GM18505 (cell line): Measurements from ENCODE around the gene ASIC4.

Source experiments
- ATAC-seq: cut with Tn5 transposase; IDR thresholded peaks from one replicate; pipeline ENCODE4 v1.9.1; 2021; ENCODE audit not compliant: unreplicated experiment
- POLR2A ChIP-seq: IDR thresholded peaks from 4 replicates; pipeline ENCODE4 v1.6.1; 2011; ENCODE audit warnings: borderline replicate concordance; ENCODE audit not compliant: insufficient read depth, insufficient read length; ENCODE audit errors: extremely low read depth

Gene ASIC4

DNA sequence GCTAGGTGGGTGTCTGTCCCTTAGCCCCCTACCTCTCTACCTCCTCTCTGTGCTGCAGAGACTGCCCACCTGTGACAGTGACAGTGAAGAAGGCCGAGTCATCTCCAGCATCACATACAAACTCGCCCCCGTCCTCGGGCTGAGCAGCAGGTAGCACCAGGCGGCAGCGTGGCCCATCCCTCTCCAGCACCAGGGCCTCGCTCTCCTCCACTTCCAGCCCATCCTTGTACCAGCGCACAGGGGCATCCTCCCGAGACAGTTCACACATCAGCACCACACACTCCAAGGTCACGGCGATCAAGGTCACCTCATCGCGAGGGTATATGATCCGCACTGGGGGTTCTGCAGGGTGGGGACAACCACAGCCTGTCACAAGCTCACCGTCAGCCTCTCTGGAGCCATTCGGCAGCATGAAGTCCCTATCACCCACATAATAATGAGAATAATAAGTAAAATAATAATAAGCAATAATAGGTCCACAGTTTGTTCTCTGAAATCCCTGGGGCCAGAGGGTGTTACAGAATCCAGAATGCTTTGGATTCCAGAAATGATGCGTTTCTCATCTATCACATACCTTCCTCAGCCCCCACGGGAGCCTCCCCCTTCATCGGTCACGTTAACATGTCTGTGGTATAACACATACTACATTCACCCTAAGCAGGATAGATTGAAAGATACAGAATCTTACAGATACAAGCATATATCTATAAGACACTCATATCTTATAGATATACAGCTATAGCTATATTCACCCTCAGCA is 45.1 kb downstream of the ASIC4 start:
- TF ChIP-seq POLR2A: no peak
- no peak for ATAC-seq

DNA sequence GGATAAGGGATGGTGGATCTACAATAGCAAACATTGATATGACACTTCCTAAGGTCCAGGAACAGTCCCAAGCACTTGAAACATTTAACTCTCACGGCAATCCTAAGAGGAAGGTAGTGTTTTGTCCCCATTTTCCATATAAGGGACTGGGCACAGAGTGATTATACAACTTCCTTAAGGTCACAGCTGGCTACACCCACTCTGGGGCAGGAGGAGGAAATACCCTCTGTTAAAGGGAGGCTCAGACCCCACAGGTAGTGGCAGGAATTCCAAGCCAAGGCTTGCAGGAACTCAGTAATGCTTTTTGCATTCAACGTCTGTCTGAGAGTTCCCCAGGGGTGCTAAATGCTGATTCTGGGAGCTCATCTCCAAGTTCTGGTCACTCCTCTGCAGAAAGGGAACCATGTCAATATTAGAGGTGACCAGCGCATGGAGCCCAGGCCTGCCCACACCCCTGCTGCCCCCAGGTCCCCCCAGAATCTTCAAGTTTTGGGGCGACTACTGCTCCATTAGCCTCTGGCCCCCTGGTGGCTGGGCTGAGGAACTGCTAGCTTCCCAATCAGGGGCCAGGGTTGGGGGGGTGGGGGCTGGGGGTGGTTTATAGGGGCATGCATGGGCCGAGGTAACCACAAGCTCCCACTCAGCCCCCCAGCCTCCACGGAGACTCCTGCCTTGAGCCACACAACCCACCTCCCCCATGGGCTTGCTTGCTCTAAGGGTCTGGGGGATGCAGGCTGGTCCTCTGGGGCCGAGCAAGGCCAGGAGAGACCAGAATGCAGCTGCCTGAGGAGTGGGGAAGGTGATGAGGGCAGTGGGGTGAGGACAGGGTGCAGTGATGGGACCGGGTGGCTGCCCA is 46.0 kb downstream of the ASIC4 start:
- TF ChIP-seq POLR2A: no peak
- ATAC-seq: no peak

GRCh38 chr2:219560893-219561178 is 46.6 kb downstream of the ASIC4 start:
- no peak for ATAC-seq

DNA sequence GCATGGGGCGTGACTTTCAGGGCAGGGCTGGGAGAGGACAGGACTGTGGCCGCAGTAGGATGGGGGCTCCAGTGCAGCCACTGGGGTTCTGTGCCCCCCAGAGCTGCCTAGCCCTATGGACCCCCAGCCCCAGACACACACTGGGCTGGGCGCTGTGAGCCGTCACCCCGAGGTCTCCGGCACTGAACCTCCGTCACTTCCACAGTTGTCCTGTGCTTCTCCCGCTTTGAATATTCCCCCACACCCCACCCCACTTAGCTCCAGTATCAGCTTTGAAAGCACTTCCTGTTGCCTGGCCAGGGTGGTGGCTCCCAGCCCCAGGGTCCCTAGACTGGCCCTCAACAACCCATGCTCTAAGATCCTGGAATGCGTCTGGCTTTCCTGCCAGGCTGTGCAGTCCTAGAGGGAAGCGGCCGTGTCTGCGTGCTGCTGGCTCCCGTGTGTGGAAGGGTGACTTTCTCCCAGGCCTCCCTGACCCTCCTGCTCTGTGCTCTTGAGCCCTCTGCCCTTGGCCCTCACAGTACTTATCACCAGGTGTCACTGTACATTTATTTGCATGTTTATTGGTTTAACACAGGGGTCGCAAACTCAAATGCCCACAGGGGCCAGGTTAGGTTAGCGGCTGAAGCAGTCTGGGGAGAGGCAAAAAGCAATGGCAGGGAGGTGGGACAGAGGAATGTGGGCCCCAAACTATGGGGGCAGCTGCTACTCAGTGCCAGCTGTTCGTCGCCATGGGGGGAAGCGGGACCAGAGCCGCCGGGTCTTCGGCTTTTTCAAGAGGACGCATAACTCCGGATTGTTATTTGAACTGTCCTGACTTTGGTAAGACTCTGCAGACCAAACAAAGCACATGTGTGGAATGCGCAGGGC is 47.1 kb downstream of the ASIC4 start:
- ATAC-seq: no peak
- no peak for TF ChIP-seq POLR2A

More at GRCh38 chr2:219560893-219561178, 46.6 kb downstream of the ASIC4 start:
- TF ChIP-seq POLR2A: no peak

DNA sequence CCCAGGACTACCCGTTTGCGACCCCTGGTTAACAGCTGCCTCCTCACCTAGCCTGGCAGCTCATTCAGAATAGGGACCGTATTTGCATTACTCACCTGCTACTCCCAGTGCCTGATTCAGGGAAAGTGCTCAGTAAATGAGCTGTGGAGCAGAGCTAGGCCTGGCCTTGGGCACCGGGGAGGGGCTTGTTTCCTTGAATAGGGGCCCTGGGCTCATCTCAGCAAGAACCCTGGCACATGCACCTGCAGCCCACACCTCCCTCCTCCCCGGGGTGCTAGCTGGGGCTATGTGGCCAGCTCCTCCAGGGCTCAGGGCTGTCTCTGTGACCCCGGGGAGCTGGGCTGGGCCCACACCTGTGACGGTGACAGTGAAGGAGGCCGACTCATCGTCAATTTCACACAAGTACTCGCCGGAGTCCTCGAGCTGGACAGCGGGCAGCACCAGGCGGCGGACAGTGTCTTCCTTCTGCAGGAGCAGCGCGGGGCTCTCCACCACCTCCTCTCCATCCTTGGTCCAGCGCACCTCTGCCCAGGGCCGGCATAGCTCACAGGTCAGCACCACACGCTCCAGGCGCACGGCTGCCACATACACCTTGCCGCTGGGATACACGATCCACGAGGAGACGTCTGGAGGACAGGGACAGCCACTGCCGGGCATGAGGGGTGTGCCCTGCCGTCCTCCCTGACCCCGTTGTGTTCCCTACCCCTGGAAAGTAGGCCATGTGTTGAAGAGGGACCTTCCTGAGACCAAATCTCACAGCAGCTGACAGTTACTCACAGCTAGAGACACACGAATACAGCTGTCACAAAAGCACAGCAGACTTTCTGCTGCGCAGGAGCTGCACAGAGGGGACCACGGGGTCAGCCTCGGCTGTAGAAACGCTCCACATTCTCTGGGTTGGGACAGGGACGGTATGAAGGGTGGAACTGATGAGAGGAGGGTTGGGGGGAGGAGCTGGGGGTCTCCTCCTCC is 48.1 kb downstream of the ASIC4 start:
- no peak for ATAC-seq
- no peak for TF ChIP-seq POLR2A

DNA sequence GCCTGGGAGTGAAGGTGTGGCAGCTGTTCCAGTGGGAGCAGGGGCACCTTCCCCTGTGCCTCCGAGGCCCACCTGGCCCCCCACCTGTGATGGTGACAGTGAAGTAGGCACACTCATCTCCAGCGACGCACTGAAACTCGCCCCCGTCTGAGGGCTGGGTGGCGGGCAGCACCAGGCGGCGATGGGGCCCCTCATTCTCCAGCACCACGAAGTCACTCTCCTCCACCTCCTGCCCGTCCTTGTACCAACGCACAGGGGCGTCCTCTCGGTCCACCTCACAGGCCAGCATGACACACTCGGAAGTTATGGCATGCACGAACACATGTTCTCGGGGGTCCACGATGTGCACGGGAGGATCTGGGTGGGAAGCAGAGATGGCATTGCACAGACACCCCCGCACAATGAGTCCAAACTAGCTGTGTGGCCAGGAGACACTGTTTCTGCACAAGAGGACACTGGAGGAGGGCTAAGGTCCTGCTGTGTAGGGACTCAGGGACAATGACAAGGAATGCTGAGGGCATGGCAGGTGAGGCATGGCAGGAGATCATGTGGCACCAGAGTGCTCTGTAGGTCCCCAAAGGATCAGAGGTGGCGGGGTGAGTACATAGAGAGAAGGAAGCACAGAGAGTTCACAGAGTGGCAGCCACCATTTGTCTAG is 49.1 kb downstream of the ASIC4 start:
- no peak for ATAC-seq
- no peak for TF ChIP-seq POLR2A

DNA sequence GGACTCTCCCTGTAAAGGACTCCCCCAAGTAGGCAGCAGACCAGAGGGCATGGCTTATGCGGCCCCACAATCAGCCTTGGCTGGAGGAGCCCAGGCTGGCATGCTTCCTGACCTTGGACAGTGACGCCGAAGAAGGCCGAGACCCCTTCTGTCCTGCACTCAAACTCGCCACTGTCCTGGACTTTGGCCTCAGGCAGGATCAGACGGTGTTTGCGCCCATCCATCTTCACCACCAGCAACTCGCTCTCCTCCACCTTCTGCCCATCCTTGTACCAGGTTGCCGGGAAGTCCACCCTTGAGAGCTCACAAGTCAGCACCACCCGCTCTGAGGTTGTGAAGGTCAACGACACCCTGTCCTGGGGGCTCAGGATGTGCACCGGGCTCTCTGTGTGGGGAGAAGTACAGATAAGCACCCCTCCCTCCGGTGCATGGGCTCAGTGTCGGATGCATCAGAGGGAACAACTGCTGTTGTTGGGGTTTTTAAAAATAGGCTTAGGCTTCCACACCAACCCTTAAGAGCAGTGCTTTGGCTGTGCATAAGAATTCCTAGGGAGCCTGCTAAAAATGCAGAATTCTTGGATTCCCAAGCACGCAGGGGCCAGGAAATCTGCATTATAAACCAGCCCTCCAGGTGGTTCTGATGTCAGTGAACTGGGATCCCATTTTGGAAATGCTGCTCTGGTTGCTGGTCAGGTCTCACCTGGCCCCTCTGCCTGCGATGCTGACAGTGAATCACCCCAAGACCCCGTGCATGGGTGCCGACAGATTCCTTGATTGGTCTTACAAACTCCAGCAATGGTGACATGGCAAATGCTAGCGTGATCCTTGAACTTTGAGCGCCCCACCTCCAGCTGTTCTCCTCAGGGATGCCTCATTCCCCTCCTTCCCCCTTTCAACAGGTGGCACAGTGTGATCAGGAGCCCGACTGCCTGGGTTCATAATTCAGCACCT is 51.1 kb downstream of the ASIC4 start:
- ATAC-seq: no peak
- TF ChIP-seq POLR2A: no peak

- no peak for TF ChIP-seq POLR2A
- no peak for ATAC-seq
Observed at GRCh38 chr2:219566640-219567039, 52.4 kb downstream of the ASIC4 start.

DNA sequence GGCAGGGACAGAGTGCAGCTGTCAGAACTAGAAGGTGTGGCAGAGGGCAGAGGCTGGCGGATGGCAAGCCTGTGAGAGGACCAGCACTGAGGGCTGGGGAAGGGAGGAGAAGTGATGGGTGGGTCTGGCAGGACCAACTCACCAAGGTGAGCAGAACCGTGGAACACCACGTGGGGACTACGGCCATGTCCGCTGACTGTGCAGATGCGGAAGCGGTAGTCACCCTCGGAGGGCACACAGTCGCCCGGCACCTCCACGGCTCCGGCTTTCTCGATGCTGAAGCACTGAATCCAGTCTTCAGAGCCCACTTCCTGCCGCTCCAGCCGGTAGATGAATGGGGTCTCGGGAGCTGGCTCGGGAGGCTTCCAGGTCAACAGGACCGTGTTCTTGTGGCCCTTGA is 52.8 kb downstream of the ASIC4 start:
- ATAC-seq: no peak
- TF ChIP-seq POLR2A: no peak

- no peak for ATAC-seq
- no peak for TF ChIP-seq POLR2A
Observed at GRCh38 chr2:219567791-219568361, 53.6 kb downstream of the ASIC4 start.

GRCh38 chr2:219569041-219569440 is 54.8 kb downstream of the ASIC4 start:
- ATAC-seq: no peak
- no peak for TF ChIP-seq POLR2A
